ENCODE data around the gene SOX8. TPM values are rescaled to one million over a fixed set of nuclear protein-coding genes. Genes with fewer than 3 reads are reported as not detected.

SOX8 gene
- polyA plus RNA-seq, 3 donors from 2014 or later = 0.12 TPM; not detected in 2

DNA sequence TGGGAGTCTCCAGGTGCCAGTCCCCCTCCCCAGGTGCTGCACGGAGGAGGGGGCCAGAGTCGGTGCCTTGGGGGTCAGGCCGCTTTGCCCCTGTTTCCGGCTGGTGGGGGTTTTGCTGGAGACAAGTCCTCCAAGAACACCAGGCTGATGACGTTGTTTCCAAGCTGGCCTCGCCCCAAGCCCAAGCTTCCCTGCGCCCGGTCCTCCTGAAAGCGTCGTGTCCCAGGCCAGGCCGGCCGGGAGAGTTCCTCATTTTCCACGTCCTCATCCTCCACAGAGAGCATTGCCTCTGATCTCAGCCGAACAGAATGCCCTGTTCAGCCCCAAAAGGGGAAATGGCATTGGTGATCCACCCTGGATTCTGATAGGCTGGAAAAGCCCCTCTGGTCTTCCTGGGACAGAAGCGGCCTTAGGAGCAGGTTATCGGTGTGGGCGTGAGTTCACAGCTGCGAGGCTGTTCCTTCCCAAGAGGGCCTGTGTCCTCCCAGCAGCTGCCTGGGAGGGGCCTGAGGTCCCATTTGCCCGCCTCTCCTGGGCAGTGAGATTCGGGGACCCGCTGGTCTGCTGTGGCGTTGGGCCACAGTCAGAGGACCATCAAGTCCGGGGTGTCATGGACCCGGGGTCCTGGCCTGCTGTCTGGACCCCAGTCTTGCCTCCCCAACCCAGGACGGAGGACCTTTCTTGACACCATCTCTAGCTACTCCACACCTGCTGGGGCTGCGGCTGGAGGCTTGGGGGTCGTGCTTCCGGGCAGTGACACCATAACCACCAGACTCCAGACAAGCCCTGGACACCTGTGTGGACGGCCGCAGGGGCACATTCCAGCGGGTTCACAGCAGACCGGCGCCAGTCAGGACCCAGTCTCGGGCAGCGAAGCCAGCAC lies 7.1 kb downstream of the SOX8 start:
- H3K36me3 Mint-ChIP-seq = no peaks in the 10 kb centered on the region
- H3K4me3 Mint-ChIP-seq = no peak overlapping the region
- no peaks in the 10 kb centered on the region for H3K4me1 Mint-ChIP-seq
- peaks cover 0 to 8% (median 2%) of the 10 kb centered on the region in 3 donors for H3K27me3 Mint-ChIP-seq (ENCODE audit: low read depth in 3 of 3)
- DNase-seq = no peak
- no peaks in the 10 kb centered on the region for H3K9me3 Mint-ChIP-seq
- H3K27ac Mint-ChIP-seq = no peak overlapping the region

DNA sequence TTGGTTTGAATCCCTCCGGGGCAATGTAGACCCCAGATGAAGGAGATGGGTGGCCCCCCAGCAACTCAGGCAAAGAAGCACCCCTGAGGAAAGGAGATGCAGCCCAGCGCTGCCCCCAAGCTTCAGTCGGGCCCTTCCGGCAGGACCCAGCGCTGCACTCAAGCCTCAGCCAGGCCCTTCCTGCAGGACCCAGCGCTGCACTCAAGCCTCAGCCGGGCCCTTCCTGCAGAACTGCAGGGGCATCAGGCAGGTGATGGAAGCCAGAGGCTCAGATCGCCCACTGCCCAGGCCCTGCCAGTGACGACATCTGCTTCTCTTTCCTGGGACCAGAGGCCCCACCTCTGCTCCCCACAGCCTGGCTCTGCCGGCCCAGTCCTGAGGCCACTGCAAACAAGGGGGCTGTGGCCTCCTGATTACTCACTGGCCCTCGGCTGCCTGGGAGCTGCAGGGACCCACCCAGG lies 7.8 kb downstream of the SOX8 start:
- Mint-ChIP-seq H3K27ac (no peak overlapping the region), H3K9me3 (no peaks in the 10 kb centered on the region), H3K36me3 (no peaks in the 10 kb centered on the region), H3K4me1 (no peaks in the 10 kb centered on the region), H3K4me3 (no peak overlapping the region), H3K27me3 (ENCODE audit: low read depth in 3 of 3) (peaks cover 0 to 8% (median 2%) of the 10 kb centered on the region in 3 donors)
- no peak for DNase-seq

- Mint-ChIP-seq H3K4me3 (no peak overlapping the region), H3K4me1 (no peaks in the 10 kb centered on the region), H3K27ac (no peak overlapping the region), H3K36me3 (no peaks in the 10 kb centered on the region), H3K27me3 (ENCODE audit: low read depth in 3 of 3) (peaks cover 1 to 9% (median 8%) of the 10 kb centered on the region in 3 donors), H3K9me3 (peaks cover 0 to 2% (median 0%) of the 10 kb centered on the region in 6 donors)
- DNase-seq = no peak
Observed at GRCh38 chr16:990516-991291, 9.1 kb downstream of the SOX8 start.

- Mint-ChIP-seq H3K27me3 (ENCODE audit: low read depth in 3 of 3) (peaks cover 1 to 13% (median 7%) of the 10 kb centered on the region in 3 donors), H3K4me3 (no peak overlapping the region), H3K36me3 (peaks cover 0 to 3% (median 3%) of the 10 kb centered on the region in 3 donors), H3K9me3 (peaks cover 0 to 2% (median 0%) of the 10 kb centered on the region in 6 donors), H3K4me1 (peaks cover 0 to 6% of the 10 kb centered on the region in 2 donors), H3K27ac (no peak overlapping the region)
- DNase-seq = no peak
Observed at GRCh38 chr16:991345-991744, 9.8 kb downstream of the SOX8 start.

DNA sequence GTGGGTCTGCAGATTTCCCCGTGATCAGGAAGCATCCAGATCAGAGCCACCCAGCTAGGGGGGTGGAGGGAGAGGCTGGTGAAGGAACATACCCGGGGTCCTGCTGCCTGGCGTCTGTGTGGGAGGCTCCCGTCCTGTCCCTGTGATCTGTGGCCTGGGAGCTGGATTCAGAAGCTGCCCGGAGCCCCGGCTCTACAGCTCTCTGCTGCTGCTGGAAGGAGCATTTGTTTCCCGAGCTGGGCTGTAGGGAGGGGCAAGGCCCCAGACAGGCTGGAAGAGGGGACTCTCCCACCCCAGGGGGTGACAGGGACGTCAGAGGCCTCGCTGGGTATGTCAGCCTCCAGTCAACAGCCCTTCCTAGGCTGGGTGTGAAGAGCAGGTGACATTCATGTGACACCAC lies 10.2 kb downstream of the SOX8 start:
- peaks cover 0 to 3% (median 3%) of the 10 kb centered on the region in 3 donors for H3K36me3 Mint-ChIP-seq
- peaks cover 0 to 6% of the 10 kb centered on the region in 2 donors for H3K4me1 Mint-ChIP-seq
- H3K27ac Mint-ChIP-seq = no peak overlapping the region
- peaks cover 1 to 16% (median 7%) of the 10 kb centered on the region in 3 donors for H3K27me3 Mint-ChIP-seq (ENCODE audit: low read depth in 3 of 3)
- peaks cover 0 to 2% (median 0%) of the 10 kb centered on the region in 6 donors for H3K9me3 Mint-ChIP-seq
- DNase-seq = no peak
- H3K4me3 Mint-ChIP-seq = no peak overlapping the region

GRCh38 chr16:993731-994130 lies 12.2 kb downstream of the SOX8 start:
- Mint-ChIP-seq H3K9me3 (peaks cover 0 to 2% (median 0%) of the 10 kb centered on the region in 6 donors), H3K36me3 (peaks cover 0 to 3% (median 3%) of the 10 kb centered on the region in 3 donors), H3K27ac (no peak overlapping the region), H3K27me3 (ENCODE audit: low read depth in 3 of 3) (peaks cover 5 to 18% (median 10%) of the 10 kb centered on the region in 3 donors), H3K4me3 (no peak overlapping the region), H3K4me1 (peaks cover 0 to 6% of the 10 kb centered on the region in 2 donors)
- no peak for DNase-seq

DNA sequence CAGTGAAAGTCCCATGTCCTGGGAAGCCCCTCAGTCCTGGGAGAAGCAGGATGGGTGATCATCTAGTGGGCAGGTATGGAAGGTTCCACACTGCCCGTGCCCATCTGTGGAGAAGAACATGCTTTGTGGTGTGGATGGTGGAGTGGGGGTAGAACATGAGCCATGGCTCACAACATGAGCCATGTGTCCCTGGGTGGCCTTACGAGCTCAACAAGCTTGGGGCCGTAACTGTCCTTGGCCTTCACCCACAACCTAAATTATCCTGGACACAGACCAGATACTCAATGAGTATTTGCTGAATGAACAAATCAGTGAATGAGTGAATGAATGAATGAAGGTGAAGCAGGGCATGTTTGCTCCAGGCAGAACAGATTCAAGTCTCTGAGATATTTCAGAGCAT lies 13.5 kb downstream of the SOX8 start:
- Mint-ChIP-seq H3K4me3 (no peak overlapping the region), H3K36me3 (peaks cover 0 to 3% (median 3%) of the 10 kb centered on the region in 3 donors), H3K27ac (no peak overlapping the region), H3K27me3 (ENCODE audit: low read depth in 3 of 3) (peaks cover 7 to 18% (median 10%) of the 10 kb centered on the region in 3 donors), H3K4me1 (peaks cover 0 to 6% of the 10 kb centered on the region in 2 donors), H3K9me3 (peaks cover 0 to 2% (median 0%) of the 10 kb centered on the region in 6 donors)
- no peak for DNase-seq

DNA sequence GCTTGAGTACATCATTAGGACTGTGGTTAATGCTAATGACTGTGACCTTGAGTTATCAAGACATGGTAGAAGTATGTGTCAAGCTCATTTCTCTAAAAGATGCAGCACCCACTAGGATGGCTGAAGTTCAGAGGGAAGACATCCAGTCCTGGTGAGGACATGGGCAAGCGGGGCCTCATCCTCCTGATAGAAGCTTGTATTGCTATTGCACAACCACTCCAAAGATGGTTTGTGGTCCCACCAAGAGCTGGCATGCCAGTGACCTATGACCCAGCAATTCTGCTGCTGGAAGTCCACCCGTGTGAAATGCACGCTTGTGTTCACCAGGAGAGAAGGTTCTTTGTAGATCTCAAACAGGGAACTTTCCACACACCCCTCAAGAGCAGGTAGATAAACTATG lies 14.2 kb downstream of the SOX8 start:
- peaks cover 0 to 3% (median 3%) of the 10 kb centered on the region in 3 donors for H3K36me3 Mint-ChIP-seq
- H3K9me3 Mint-ChIP-seq = peaks cover 0 to 2% (median 0%) of the 10 kb centered on the region in 6 donors
- H3K27ac Mint-ChIP-seq = no peak overlapping the region
- DNase-seq = no peak
- H3K27me3 Mint-ChIP-seq (ENCODE audit: low read depth in 3 of 3) = peaks cover 7 to 18% (median 10%) of the 10 kb centered on the region in 3 donors
- H3K4me1 Mint-ChIP-seq = peaks cover 0 to 6% of the 10 kb centered on the region in 2 donors
- no peak overlapping the region for H3K4me3 Mint-ChIP-seq

- no peak for DNase-seq
- Mint-ChIP-seq H3K4me3 (no peak overlapping the region), H3K27ac (no peak overlapping the region), H3K27me3 (ENCODE audit: low read depth in 3 of 3) (peaks cover 7 to 18% (median 10%) of the 10 kb centered on the region in 3 donors), H3K36me3 (peaks cover 0 to 3% (median 3%) of the 10 kb centered on the region in 3 donors), H3K4me1 (peaks cover 0 to 6% of the 10 kb centered on the region in 2 donors), H3K9me3 (peaks cover 0 to 2% (median 0%) of the 10 kb centered on the region in 6 donors)
Observed at GRCh38 chr16:996681-997080, 15.1 kb downstream of the SOX8 start.

DNA sequence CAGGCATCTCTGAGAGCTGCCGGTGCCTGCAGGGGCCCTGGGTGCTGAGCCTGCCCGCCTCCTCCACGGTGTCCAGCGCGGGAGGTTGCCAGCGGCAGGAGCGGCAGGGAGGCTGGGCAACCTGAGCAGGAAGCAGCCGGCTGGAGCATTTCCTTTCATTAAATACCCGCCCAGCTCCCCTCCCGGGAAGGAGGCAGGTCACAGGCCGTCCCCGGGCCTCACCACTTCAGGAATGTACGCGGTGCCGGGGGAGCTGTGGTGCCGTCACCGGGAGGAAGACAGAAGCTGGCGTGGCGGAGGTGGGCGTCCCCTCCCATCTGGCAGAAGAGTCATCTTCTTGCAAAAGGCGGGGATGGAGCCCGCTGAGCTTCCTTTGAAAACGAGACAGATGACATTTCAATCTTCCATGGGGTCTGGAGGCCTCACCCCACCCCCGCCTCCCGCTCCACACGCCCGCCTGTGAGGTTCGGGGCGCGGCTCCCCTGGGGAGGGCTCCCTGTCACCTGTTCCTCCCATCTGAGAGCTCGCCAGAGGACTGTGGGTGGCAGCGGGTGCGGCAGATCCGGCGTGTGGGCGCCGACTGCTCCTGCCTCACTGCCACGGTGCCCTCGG lies 16.0 kb downstream of the SOX8 start:
- H3K4me3 Mint-ChIP-seq = no peak overlapping the region
- no peak for DNase-seq
- no peak overlapping the region for H3K27ac Mint-ChIP-seq
- H3K36me3 Mint-ChIP-seq = peaks cover 0 to 3% (median 3%) of the 10 kb centered on the region in 3 donors
- peaks cover 7 to 18% (median 8%) of the 10 kb centered on the region in 3 donors for H3K27me3 Mint-ChIP-seq (ENCODE audit: low read depth in 3 of 3)
- H3K4me1 Mint-ChIP-seq = peaks cover 0 to 6% of the 10 kb centered on the region in 2 donors
- H3K9me3 Mint-ChIP-seq = peaks cover 0 to 2% (median 0%) of the 10 kb centered on the region in 6 donors

GRCh38 chr16:998211-998610 lies 16.6 kb downstream of the SOX8 start:
- H3K4me3 Mint-ChIP-seq = no peak overlapping the region
- H3K4me1 Mint-ChIP-seq = peaks cover 0 to 6% of the 10 kb centered on the region in 2 donors
- H3K27me3 Mint-ChIP-seq (ENCODE audit: low read depth in 3 of 3) = peaks cover 7 to 17% (median 7%) of the 10 kb centered on the region in 3 donors
- H3K36me3 Mint-ChIP-seq = peaks cover 0 to 3% (median 3%) of the 10 kb centered on the region in 3 donors
- no peak for DNase-seq
- H3K9me3 Mint-ChIP-seq = peaks cover 0 to 2% (median 0%) of the 10 kb centered on the region in 6 donors
- H3K27ac Mint-ChIP-seq = no peak overlapping the region

- H3K36me3 Mint-ChIP-seq = peaks cover 0 to 3% (median 3%) of the 10 kb centered on the region in 3 donors
- no peak overlapping the region for H3K27ac Mint-ChIP-seq
- no peak for DNase-seq
- peaks cover 7 to 16% (median 7%) of the 10 kb centered on the region in 3 donors for H3K27me3 Mint-ChIP-seq (ENCODE audit: low read depth in 3 of 3)
- peaks cover 0 to 6% of the 10 kb centered on the region in 2 donors for H3K4me1 Mint-ChIP-seq
- no peak overlapping the region for H3K4me3 Mint-ChIP-seq
- H3K9me3 Mint-ChIP-seq = peaks cover 0 to 2% (median 0%) of the 10 kb centered on the region in 6 donors
Observed at GRCh38 chr16:998615-999014, 17.0 kb downstream of the SOX8 start.

- Mint-ChIP-seq H3K4me3 (no peak overlapping the region), H3K4me1 (peaks cover 4 to 13% of the 10 kb centered on the region in 2 donors), H3K36me3 (peaks cover 0 to 3% (median 3%) of the 10 kb centered on the region in 3 donors), H3K9me3 (peaks cover 0 to 2% (median 0%) of the 10 kb centered on the region in 6 donors), H3K27ac (no peak overlapping the region), H3K27me3 (ENCODE audit: low read depth in 3 of 3) (peaks cover 6 to 16% (median 7%) of the 10 kb centered on the region in 3 donors)
- no peak for DNase-seq
Observed at GRCh38 chr16:999677-1000076, 18.1 kb downstream of the SOX8 start.

Data from immature natural killer cell (primary cell).